Stimulated activated naive B cell treated with anti-CD40 and anti-IgM and Interleukin-4, amounts not matched to agents 10 μg/mL and 1 μg/mL and 100 μg/mL, for 72 hours (primary cell): ENCODE data around the gene SLCO2A1.

Source experiments
- ATAC-seq, 2 donors: fragments of 150-1000 bp; cut with Tn5 transposase; replicated peaks; 2 replicates each; pipeline ENCODE4 v1.10.0; 2021; ENCODE audit warnings: moderate library complexity in 1 of 2
- DNase-seq: peaks from one replicate; pipeline ENCODE4 v3.0.0; 2021
- H3K27ac Mint-ChIP-seq: one replicate; pipeline ENCODE4 v1.8.0; 2022; ENCODE audit warnings: mild to moderate bottlenecking, mixed read lengths
- H3K27me3 Mint-ChIP-seq, 2 donors: one replicate each; pipeline ENCODE4 v1.8.0; 2022; ENCODE audit warnings: mixed read lengths in 2 of 2
- H3K36me3 Mint-ChIP-seq, 2 donors: one replicate each; pipeline ENCODE4 v1.8.0; 2022; ENCODE audit warnings: mixed read lengths in 2 of 2, mild to moderate bottlenecking in 1 of 2
- H3K4me1 Mint-ChIP-seq, 2 donors: one replicate each; pipeline ENCODE4 v1.8.0; 2022; ENCODE audit warnings: mixed read lengths in 2 of 2, mild to moderate bottlenecking in 1 of 2
- H3K4me3 Mint-ChIP-seq, 2 donors: one replicate each; pipeline ENCODE4 v1.8.0; 2022; ENCODE audit warnings: mild to moderate bottlenecking in 2 of 2, mixed read lengths in 2 of 2, moderate library complexity in 1 of 2
- H3K9me3 Mint-ChIP-seq, 2 donors: one replicate each; pipeline ENCODE4 v1.8.0; 2022; ENCODE audit warnings: mixed read lengths in 2 of 2, mild to moderate bottlenecking in 1 of 2

Gene SLCO2A1

DNA sequence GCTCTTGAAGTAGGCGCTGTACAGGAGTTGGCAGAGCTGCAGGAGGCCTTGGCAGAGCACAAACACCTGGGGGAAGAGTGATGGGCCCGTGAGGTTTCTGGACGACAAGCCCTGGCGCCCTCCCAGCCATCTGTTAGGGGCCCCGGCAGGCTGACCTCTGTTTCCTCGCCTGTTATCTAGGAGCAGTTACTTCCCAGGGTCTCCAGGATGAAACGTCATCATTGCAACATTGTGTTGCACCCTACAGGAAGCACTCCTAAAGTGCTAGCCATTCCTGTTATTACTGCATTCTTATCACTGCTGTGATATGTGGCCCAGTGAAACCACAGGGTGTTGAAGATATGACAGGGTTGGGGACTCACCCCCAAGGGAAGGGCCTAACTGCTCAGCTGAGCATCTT, 50.2 kb downstream of the SLCO2A1 start:
- no peaks in the 10 kb centered on the region for H3K9me3 Mint-ChIP-seq
- H3K27me3 Mint-ChIP-seq, result peaks cover 14 to 17% of the 10 kb centered on the region in 2 donors
- H3K4me3 Mint-ChIP-seq, result no peak overlapping the region
- no peak for DNase-seq
- H3K4me1 Mint-ChIP-seq, result no peaks in the 10 kb centered on the region
- H3K36me3 Mint-ChIP-seq, result no peaks in the 10 kb centered on the region
- ATAC-seq, result no peak
- H3K27ac Mint-ChIP-seq, result no peak overlapping the region

DNA sequence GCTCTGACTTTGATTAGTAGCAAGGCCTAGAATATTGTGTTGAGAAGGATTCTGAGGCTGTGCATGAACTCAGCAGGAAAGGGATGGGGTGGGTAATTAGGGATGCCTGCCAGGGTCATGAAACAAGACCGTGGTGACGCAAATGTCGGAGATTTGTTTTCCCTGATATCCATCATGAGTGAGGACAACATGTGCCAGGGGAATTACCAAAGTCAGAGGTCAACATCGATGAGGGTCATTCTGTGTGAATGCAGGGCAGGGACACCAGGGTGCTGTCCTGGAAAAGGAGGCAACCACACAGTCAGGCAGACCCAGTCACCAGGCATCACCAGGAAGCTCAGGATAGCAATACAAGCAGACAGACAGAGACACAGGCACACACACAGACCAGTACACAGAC, 52.2 kb downstream of the SLCO2A1 start:
- Mint-ChIP-seq H3K27me3 (peaks cover 14 to 15% of the 10 kb centered on the region in 2 donors), H3K27ac (no peak overlapping the region), H3K9me3 (peaks cover 0 to under 1% of the 10 kb centered on the region in 2 donors), H3K4me1 (no peaks in the 10 kb centered on the region), H3K36me3 (no peaks in the 10 kb centered on the region), H3K4me3 (no peak overlapping the region)
- no peak for ATAC-seq
- no peak for DNase-seq

DNA sequence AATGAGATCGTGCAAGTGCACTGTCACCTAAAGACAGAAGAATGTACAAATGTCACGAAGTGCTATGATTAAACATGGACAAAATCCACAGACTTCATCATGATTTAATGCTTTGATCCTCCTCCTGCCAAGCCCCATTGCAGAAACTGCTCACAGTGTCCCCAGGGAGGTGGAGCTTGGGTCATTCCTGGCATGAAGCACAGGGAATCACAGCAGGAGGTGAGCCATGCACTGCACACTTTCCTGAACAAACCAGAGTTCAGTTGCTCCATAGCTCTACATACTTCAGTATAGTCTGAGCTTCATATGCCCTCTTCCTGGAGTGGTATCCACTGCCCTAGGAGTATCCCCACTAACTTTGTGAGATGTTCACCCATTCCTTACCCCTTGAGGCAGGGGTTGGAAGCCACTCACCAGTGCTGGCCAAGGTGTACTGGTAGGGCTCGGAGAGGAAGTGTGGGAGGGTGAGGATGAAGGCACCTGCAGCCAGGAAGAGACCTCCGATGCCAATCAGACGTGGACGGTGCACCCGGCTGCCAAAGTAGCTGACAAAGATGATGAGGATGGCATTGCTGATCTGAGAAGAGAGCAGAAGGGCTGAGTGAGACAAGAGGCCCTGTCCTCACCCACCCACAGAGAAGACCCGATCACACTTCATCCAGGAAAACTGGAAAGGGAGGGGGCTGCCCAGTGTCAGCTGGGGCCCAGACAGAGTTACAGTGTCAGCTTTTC, 56.3 kb downstream of the SLCO2A1 start:
- peaks cover 14 to 17% of the 10 kb centered on the region in 2 donors for H3K27me3 Mint-ChIP-seq
- no peak for ATAC-seq

DNA sequence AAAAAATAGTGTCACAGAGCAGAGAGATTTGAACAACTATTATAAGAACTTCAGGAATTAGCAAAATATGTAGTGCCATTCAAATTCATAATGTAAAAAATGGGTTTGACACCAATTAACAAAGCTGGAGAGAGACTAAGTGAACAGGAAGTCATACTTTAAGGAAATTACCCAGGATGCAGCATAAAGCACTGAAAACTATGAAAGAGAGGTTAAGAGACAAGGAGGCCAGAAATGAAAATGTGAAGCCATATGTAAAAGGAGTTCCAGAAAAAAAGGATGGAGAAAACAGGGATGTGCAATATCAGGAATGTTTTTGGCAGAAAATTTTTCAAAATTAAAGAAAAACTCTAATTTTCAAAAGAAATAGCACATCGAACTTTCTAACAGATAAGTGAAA, 57.6 kb downstream of the SLCO2A1 start:
- DNase-seq (no peak), ATAC-seq (no peak)
- H3K27ac Mint-ChIP-seq, result no peak overlapping the region
- no peak overlapping the region for H3K4me3 Mint-ChIP-seq
- peaks cover 10 to 21% of the 10 kb centered on the region in 2 donors for H3K27me3 Mint-ChIP-seq
- H3K4me1 Mint-ChIP-seq, result no peaks in the 10 kb centered on the region
- peaks cover 0 to 2% of the 10 kb centered on the region in 2 donors for H3K36me3 Mint-ChIP-seq
- peaks cover 6 to 13% of the 10 kb centered on the region in 2 donors for H3K9me3 Mint-ChIP-seq

More for the DNA sequence above, 56.3 kb downstream of the SLCO2A1 start:
- Mint-ChIP-seq H3K4me1 (no peaks in the 10 kb centered on the region), H3K9me3 (peaks cover 6 to 13% of the 10 kb centered on the region in 2 donors), H3K36me3 (peaks cover 0 to 2% of the 10 kb centered on the region in 2 donors), H3K27ac (no peak overlapping the region), H3K4me3 (no peak overlapping the region)
- DNase-seq, result no peak

DNA sequence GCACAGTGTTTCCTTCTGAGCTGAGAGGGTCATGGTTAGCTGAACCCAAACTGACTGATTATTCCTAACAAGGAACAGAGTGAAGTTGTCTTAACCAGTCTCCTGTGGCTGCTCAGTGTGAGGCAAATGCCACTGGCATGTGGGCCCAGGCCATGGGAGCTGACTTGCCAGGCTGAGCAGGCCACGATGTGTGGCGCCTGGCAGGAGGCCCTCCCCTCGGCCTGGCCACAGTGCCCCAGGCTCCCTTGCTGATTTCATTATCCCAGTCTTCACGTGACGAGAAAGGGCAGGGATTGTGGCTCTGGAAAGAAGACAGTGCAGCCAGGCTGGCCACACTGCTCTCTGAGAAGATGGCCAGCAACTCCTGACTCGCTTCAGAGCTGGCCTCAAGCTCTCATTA, 58.8 kb downstream of the SLCO2A1 start:
- Mint-ChIP-seq H3K27me3 (peaks cover 10 to 17% of the 10 kb centered on the region in 2 donors), H3K9me3 (peaks cover 6 to 13% of the 10 kb centered on the region in 2 donors), H3K4me3 (no peak overlapping the region), H3K27ac (no peak overlapping the region), H3K4me1 (no peaks in the 10 kb centered on the region), H3K36me3 (peaks cover 0 to 2% of the 10 kb centered on the region in 2 donors)
- DNase-seq (no peak), ATAC-seq (no peak)

DNA sequence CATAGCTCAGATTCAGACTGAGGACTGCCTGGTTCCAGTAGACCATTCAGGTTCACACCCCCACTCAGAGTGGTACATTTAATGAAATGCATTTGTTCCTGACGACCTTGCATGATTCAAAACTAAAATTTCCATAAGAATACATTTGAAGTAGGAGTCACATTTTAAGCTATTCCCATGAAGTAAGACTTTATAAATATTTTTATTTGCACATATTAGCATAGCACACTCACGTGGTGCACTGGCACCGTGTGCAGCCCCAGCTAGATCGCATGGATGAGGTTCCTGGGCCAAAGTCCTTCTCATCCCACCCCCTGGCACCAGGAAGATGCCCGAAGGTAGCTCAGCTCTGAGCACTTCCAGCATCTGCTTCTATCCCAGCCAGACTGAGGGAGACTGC, 59.4 kb downstream of the SLCO2A1 start:
- Mint-ChIP-seq H3K4me1 (no peaks in the 10 kb centered on the region), H3K36me3 (peaks cover 0 to 2% of the 10 kb centered on the region in 2 donors), H3K9me3 (peaks cover 6 to 13% of the 10 kb centered on the region in 2 donors), H3K27me3 (peaks cover 10 to 13% of the 10 kb centered on the region in 2 donors), H3K27ac (no peak overlapping the region), H3K4me3 (no peak overlapping the region)
- DNase-seq (no peak), ATAC-seq (no peak)

DNA sequence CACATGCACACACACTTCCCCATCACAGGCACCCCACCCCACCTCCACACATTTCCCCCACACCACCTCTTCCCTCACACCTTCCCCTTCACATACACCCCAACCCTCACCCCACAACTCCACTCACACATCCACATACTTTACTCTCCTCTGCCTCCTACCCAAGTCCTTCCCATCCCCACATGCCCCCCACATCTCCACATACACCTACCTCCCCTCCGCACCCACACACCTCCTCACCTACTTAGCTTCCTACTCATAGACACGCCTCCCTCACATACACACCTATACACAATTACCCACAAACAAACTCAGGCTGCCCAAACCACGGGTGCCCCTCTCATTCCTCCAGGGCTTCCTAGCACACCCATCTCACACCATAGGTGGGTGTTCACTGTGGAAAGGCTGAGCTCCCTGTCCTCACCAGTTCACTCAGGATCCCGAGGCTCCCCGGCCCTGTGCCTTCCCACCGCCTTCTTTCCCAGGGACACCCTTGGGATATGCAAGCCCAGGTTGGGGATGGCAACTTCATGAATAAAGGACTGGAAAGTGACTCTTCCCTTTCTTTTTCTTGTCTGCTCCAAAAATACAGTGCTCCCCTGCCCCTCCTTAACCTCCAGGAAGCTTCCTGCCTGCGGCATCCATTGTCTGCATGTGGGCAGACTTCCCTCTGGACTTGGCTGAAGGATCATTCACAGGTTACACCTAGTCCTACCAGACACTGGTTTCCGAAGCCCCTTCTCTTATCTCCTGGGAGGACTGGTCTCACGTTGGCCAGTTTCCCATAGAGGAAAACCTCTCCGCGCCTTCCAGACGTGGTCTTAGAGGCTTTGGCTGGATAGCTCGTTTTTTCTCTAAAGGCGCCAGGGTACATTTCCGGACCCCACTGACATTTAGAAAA, 61.5 kb downstream of the SLCO2A1 start:
- Mint-ChIP-seq H3K27ac (no peak overlapping the region), H3K4me3 (no peak overlapping the region), H3K27me3 (peaks cover 7% of the 10 kb centered on the region in 2 donors), H3K9me3 (peaks cover 6 to 13% of the 10 kb centered on the region in 2 donors), H3K36me3 (peaks cover 0 to 2% of the 10 kb centered on the region in 2 donors), H3K4me1 (no peaks in the 10 kb centered on the region)
- ATAC-seq, result no peak
- DNase-seq, result no peak

DNA sequence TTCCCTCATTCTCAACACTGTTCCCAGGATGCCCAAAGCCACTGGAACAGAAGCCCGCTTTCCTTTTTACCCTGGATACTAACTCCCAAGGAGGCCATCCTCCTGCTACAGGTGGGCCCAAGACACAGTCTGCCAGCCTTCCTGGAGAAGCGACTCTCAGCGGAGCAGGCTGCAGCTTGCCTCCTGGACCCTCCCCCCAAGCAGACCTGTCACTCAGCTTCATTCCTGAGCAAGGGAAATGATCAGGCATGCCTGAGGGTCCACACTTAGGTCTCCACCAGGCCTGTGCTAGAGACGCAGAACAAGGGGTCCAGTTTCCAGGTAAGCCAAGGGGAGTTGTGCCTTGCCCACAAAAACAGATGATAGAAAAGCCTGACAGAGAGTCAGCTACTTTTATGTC, 62.8 kb downstream of the SLCO2A1 start:
- no peak overlapping the region for H3K4me3 Mint-ChIP-seq
- DNase-seq (no peak), ATAC-seq (no peak)
- H3K27ac Mint-ChIP-seq, result no peak overlapping the region
- H3K36me3 Mint-ChIP-seq, result peaks cover 0 to under 1% of the 10 kb centered on the region in 2 donors
- H3K9me3 Mint-ChIP-seq, result peaks cover 3 to 7% of the 10 kb centered on the region in 2 donors
- H3K4me1 Mint-ChIP-seq, result no peaks in the 10 kb centered on the region
- H3K27me3 Mint-ChIP-seq, result peaks cover 7% of the 10 kb centered on the region in 2 donors

DNA sequence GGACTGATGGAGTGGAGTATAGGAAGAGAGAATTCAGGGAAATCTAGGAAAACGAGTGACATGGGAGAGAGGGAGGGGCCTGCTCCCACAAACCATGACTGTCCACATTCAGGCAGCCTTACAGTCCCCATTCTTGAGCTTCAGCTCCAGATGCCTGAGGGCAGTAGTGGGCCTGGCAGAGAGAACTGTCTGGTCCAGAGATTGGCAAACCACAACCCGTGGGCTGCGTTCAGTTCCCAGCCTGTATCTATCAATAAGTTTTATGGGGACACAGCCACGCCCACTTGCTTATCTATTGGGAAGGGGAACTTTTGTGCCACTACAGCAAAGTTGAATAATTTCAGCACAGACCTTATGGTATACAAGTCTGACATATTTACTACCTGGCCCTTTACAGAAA, 63.8 kb downstream of the SLCO2A1 start:
- no peaks in the 10 kb centered on the region for H3K4me1 Mint-ChIP-seq
- no peak overlapping the region for H3K4me3 Mint-ChIP-seq
- ATAC-seq (no peak), DNase-seq (no peak)
- no peaks in the 10 kb centered on the region for H3K36me3 Mint-ChIP-seq
- H3K27me3 Mint-ChIP-seq, result peaks cover 7% of the 10 kb centered on the region in 2 donors
- H3K9me3 Mint-ChIP-seq, result no peaks in the 10 kb centered on the region
- H3K27ac Mint-ChIP-seq, result no peak overlapping the region

DNA sequence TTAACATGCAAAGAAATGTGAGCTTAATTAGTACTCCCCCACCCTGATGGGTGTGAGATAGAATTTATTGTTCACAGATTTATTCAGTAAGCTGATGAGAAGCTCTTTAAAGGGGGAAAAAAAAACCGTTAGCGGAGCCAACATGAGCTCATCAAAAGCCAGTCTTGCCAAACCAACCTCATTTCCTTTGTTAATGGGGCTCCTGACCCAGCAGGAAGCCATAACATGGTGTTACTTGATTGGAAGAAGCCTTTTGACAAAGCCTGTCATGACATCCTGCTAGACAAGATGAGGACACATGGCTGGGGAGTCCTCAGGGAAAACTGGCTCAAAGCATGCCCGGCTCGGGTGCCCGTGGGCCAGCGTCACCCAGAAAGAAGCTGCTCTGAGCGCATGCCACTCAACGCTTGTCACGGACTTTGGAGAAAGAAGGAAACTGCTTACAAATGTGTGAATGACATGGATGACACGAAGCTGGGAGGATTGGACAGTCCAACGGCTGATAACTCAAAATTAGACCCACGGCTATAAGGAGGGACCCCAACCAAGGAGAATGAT, 64.6 kb downstream of the SLCO2A1 start:
- Mint-ChIP-seq H3K4me3 (no peak overlapping the region), H3K27me3 (peaks cover 7% of the 10 kb centered on the region in 2 donors), H3K36me3 (no peaks in the 10 kb centered on the region), H3K9me3 (no peaks in the 10 kb centered on the region), H3K27ac (no peak overlapping the region), H3K4me1 (no peaks in the 10 kb centered on the region)
- DNase-seq (no peak), ATAC-seq (no peak)

DNA sequence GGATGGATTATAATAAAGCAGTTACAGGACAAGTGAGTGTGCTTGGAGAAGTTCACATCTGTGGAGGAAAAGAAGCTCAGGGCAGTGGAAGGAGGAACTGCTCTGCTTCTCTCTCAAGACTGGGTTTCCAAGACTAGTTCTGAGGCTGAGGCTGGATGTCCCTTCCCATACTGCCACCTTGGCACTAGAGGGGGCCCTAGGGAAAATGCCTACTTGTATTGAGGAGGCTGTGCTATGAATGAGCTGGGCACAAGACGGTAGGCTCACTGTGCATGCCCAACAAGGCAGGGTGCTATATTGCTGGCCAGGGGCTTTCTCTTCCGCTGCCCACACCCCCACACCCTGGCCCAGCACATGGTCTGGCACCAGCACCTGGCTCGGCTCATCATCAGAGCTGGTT, 65.2 kb downstream of the SLCO2A1 start:
- H3K27me3 Mint-ChIP-seq, result peaks cover 7% of the 10 kb centered on the region in 2 donors
- no peak overlapping the region for H3K4me3 Mint-ChIP-seq
- H3K9me3 Mint-ChIP-seq, result no peaks in the 10 kb centered on the region
- no peaks in the 10 kb centered on the region for H3K36me3 Mint-ChIP-seq
- no peak overlapping the region for H3K27ac Mint-ChIP-seq
- ATAC-seq (no peak), DNase-seq (no peak)
- H3K4me1 Mint-ChIP-seq, result no peaks in the 10 kb centered on the region

DNA sequence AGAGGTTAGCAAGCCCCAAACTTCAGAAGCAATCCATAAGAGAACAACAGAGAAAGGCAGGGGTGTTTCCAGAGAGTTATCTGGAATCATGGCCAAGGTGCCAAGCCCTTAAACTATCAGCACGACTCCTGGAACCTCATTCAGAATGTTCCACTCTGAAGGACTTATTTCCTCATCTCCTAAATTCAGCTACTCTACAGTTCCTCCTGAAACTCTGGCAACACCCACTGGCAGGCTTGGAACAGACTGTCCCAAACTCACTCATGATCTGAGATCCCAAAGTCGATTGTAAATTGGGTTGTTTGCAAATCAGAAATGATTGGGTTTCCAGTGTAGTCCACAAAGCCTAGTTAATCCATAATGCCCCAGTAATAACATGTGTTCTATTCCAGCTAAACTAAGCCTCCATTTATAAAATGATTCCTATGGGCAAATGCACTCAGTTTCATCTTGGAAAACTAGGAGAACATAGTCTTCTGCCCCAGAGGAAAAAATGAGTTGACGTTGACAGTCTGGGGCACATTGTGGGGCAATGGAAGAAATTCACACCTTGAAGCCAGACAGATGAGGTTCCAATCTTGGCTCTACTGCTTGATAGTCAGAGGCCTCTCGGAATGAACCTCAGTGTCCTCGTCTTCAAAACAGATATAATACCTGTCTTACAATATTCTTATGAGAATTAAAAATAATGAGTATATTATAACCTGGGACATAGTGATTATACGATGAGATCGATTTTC, 65.9 kb downstream of the SLCO2A1 start:
- ATAC-seq (no peak), DNase-seq (no peak)
- Mint-ChIP-seq H3K9me3 (no peaks in the 10 kb centered on the region), H3K4me1 (no peaks in the 10 kb centered on the region), H3K27me3 (peaks cover 7% of the 10 kb centered on the region in 2 donors), H3K36me3 (no peaks in the 10 kb centered on the region), H3K27ac (no peak overlapping the region), H3K4me3 (no peak overlapping the region)

DNA sequence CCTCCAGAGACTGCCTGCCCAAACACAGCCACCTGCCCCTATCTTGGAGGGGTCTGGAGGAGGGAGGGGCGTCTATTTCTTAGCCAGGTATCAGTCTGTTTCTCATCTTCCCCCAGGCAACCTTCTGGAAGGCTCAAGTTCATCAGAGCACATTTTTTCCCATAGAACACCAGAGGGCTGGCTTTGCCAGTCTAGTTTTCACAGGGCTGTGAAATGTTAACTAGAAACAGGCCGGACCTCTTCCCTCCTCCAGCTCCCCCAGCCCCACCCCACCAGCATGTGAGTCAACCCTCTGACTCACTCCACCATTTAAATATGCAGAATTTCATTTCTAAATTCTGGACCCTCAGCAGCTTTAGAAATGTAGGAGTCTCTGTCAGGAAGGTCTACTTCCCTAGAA, 66.9 kb downstream of the SLCO2A1 start:
- no peaks in the 10 kb centered on the region for H3K4me1 Mint-ChIP-seq
- no peaks in the 10 kb centered on the region for H3K9me3 Mint-ChIP-seq
- H3K36me3 Mint-ChIP-seq, result no peaks in the 10 kb centered on the region
- H3K27ac Mint-ChIP-seq, result no peak overlapping the region
- H3K4me3 Mint-ChIP-seq, result no peak overlapping the region
- ATAC-seq (no peak), DNase-seq (no peak)
- no peaks in the 10 kb centered on the region for H3K27me3 Mint-ChIP-seq
